Spleen (tissue), 11 donors: ENCODE results near the gene RAP2A. TPM values are rescaled to one million over a fixed set of nuclear protein-coding genes. Genes with fewer than 3 reads are reported as not detected.

Experiments used
- DNase-seq: peaks from one replicate; pipeline ENCODE4 v3.0.0-alpha.2; 2020
- H3K27ac ChIP-seq, 8 donors: fragments of 200-600 bp; sonication (generic) in 7 of 8; 1 replicate in 4 of 8; 2 replicates in 4 of 8; pipeline versions ENCODE4 v1.5.0 to v1.8.0; 2016 to 2021; ENCODE audit warnings: inconsistent platforms in 4 of 8, mild to moderate bottlenecking in 4 of 8, moderate library complexity in 1 of 8
- H3K27me3 ChIP-seq, 7 donors: fragments of 200-600 bp; sonication (generic) in 6 of 7; replicated peaks in 1 of 7; 1 replicate in 4 of 7; 2 replicates in 3 of 7; pipeline versions ENCODE4 v1.5.0 to v1.8.0; 2016 to 2021; ENCODE audit warnings: inconsistent platforms in 3 of 7, mild to moderate bottlenecking in 1 of 7
- H3K36me3 ChIP-seq, 6 donors: fragments of 200-600 bp; sonication (generic) in 5 of 6; 1 replicate in 4 of 6; 2 replicates in 2 of 6; pipeline versions ENCODE4 v1.5.0 to v1.8.0; 2016 to 2021; ENCODE audit warnings: inconsistent platforms in 2 of 6
- H3K4me1 ChIP-seq, 6 donors: fragments of 200-600 bp; sonication (generic) in 5 of 6; 1 replicate in 3 of 6; 2 replicates in 3 of 6; pipeline versions ENCODE4 v1.5.0 to v1.8.0; 2016 to 2021; ENCODE audit warnings: inconsistent platforms in 3 of 6
- H3K4me3 ChIP-seq, 8 donors: fragments of 200-600 bp; sonication (generic) in 7 of 8; 1 replicate in 4 of 8; 2 replicates in 4 of 8; pipeline versions ENCODE4 v1.5.0 to v1.8.0; 2016 to 2021; ENCODE audit warnings: inconsistent platforms in 4 of 8, mild to moderate bottlenecking in 4 of 8, moderate library complexity in 2 of 8
- H3K9me3 ChIP-seq, 8 donors: fragments of 200-600 bp; sonication (generic) in 7 of 8; 1 replicate in 4 of 8; 2 replicates in 4 of 8; pipeline versions ENCODE4 v1.5.0 to v1.8.0; 2016 to 2021; ENCODE audit warnings: inconsistent platforms in 4 of 8
- POLR2A ChIP-seq, 3 donors: fragments of 450-650 bp; IDR thresholded peaks; one replicate each; pipeline ENCODE4 v1.5.1; 2017; ENCODE audit warnings: antibody characterized with exemption in 3 of 3, mild to moderate bottlenecking in 1 of 3
- POLR2AphosphoS5 ChIP-seq, 3 donors: sonication (generic); formaldehyde crosslinking; IDR thresholded peaks; one replicate each; pipeline ENCODE4 v1.5.1; 2017; ENCODE audit warnings: antibody characterized with exemption in 3 of 3
- WGBS, 5 donors: extraction: QIAGEN DNeasy Blood & Tissue Kit in 3 of 5; methylation state at CpG; one replicate each; pipeline versions ENCODE4 v1.1.5 to v1.1.7; 2013 to 2018; 5-methylcytosine and 5-hydroxymethylcytosine counted together
- intact Hi-C: fragments of 100-400 bp; cut with DNase I; formaldehyde crosslinking; loops from one replicate; pipeline ENCODE4 v1.15.0; 2023; ENCODE audit warnings: low total_unique reads
- polyA plus RNA-seq, 3 donors: library from polyadenylated mRNA; stranded (reverse); fragments of 200-250 nt; gene quantifications; one replicate each; pipeline ENCODE4 v1.2.1, GENCODE V29; 2013
- total RNA-seq, 7 donors: library from RNA; depleted of rRNA in 3 of 7; stranded (reverse); fragments of >200 nt in 3 of 7; fragmentation: NEBNext Ultra II Directional in 4 of 7; extraction: Animal tissue kit (Norgen Biotek cat#: 25700) in 4 of 7; gene quantifications; one replicate each; pipeline versions ENCODE4 v1.1.0 to v1.2.1, GENCODE V29; 2016 to 2021
- TF ChIP-seq, protein P1 (sequence below), 11 experiments: fragments of 200-600 bp in 7 of 11; fragments of 450-650 bp in 4 of 11; sonication (generic) in 4 of 11; IDR thresholded peaks in 8 of 11; conservative IDR thresholded peaks in 3 of 11; 1 replicate in 7 of 11; 2 replicates in 4 of 11; pipeline versions ENCODE4 v1.4.0 to v1.8.0; 2016 to 2021; ENCODE audit warnings: antibody characterized with exemption in 11 of 11, inconsistent platforms in 4 of 11, mild to moderate bottlenecking in 1 of 11
- donor health status: healthy with polysubstance abuse.
- donor health status: DM: no; HTN: no; CAD: no; lungs with moderate emphysema.
- donor health status: DM: no; HTN: no; CAD: no.
- donor health status: Bipolar disorder and iron deficiency.
- donor health status: healthy.
- donor health status: DM: no; HTN: no; CAD: no.
- donor health status: DM: yes; HTN: yes; CAD: no.

RAP2A gene
- total and polyA plus RNA-seq, 10 donors = 5.2 to 39.0 (median 29.8) TPM

DNA sequence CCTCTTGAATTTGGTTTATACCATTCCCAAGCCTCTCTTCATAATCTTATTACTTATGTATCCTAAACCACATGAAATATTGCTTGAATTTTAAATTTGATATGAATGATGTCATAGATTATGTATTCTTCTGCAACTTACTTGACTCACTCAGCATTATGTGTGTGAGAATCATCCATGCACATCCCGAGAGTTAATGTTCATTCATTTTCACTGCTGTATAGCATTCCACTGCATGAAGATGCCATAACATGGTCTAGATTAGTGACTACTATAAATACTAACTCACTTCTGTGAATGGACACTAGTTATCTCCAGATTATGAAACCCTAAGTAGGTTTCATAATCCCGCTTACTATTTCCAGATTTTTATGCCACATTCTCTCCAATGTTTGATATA, 25.0 kb upstream of the RAP2A start:
- H3K9me3 ChIP-seq = no peaks in the 10 kb centered on the region
- no peak overlapping the region for H3K27ac ChIP-seq
- H3K27me3 ChIP-seq = no peaks in the 10 kb centered on the region
- H3K4me1 ChIP-seq = peaks cover 0 to 5% (median 0%) of the 10 kb centered on the region in 6 donors
- intact Hi-C loops = no loop called here
- 93 to 98% (median 96%) methylated on average over 2 of the region's 2 CpGs for WGBS, 5 donors
- DNase-seq = no peak
- TF ChIP-seq POLR2AphosphoS5 (IDR thresholded peaks at IDR 0.05) (no peak), POLR2A (IDR thresholded peaks at IDR 0.05) (no peak)
- TF ChIP-seq, protein P1, sequence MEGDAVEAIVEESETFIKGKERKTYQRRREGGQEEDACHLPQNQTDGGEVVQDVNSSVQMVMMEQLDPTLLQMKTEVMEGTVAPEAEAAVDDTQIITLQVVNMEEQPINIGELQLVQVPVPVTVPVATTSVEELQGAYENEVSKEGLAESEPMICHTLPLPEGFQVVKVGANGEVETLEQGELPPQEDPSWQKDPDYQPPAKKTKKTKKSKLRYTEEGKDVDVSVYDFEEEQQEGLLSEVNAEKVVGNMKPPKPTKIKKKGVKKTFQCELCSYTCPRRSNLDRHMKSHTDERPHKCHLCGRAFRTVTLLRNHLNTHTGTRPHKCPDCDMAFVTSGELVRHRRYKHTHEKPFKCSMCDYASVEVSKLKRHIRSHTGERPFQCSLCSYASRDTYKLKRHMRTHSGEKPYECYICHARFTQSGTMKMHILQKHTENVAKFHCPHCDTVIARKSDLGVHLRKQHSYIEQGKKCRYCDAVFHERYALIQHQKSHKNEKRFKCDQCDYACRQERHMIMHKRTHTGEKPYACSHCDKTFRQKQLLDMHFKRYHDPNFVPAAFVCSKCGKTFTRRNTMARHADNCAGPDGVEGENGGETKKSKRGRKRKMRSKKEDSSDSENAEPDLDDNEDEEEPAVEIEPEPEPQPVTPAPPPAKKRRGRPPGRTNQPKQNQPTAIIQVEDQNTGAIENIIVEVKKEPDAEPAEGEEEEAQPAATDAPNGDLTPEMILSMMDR (IDR thresholded peaks at IDR 0.05 in 8 of 11, conservative IDR thresholded peaks at IDR 0.05 in 3 of 11) = no peak
- H3K4me3 ChIP-seq = no peak overlapping the region
- no peaks in the 10 kb centered on the region for H3K36me3 ChIP-seq

DNA sequence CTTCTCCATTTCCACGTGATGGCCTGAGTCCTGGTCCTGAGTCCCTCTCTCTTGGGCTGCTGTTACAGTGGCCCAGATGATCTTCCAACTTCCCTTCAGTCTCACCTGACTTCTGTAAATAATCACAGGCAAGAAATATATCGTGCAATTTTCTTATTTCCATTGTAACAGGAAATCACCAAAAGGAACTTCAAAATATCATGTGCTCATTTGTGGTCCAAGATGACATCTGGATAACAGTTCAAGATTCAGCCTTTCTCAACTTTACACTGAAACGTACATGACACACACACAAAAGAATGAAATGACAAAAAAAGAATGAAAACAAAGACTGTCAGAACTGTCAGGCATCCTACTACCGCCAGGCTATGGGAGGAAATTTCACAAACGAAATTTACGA, 22.0 kb upstream of the RAP2A start:
- Histone ChIP-seq H3K27me3 (no peaks in the 10 kb centered on the region), H3K9me3 (no peaks in the 10 kb centered on the region), H3K4me3 (no peak overlapping the region), H3K36me3 (no peaks in the 10 kb centered on the region), H3K27ac (no peak overlapping the region), H3K4me1 (peaks cover 0 to 6% (median 0%) of the 10 kb centered on the region in 6 donors)
- TF ChIP-seq, protein P1 (IDR thresholded peaks at IDR 0.05 in 8 of 11, conservative IDR thresholded peaks at IDR 0.05 in 3 of 11) = no peak
- TF ChIP-seq POLR2AphosphoS5 (IDR thresholded peaks at IDR 0.05) (no peak), POLR2A (IDR thresholded peaks at IDR 0.05) (no peak)
- intact Hi-C loops = no loop called here
- WGBS, 5 donors = 70 to 76% (median 73%) methylated on average over 6 of the region's 6 CpGs
- DNase-seq = no peak

DNA sequence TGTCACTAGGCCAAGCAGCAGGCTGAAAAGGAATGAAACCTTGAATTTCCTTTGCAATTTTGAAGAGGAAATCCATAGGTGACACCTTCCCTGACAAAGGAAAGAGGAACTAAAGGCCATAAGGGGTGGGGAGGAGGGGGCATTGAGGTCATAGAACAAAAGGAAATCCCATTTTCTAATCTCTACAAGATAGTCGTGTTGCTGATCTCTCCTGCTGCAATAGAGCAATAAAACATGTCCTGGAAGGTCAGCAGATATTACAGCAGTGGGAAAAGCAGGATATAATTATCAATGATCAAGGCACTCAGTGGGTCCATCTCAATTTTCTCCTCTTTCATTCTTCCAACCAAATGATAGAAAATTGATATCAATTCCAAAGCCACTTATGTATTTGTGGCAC, 20.3 kb upstream of the RAP2A start:
- WGBS, 5 donors = 7 to 13% (median 12%) methylated on average over 1 of the region's 1 CpG
- H3K27me3 ChIP-seq = no peaks in the 10 kb centered on the region
- no peaks in the 10 kb centered on the region for H3K9me3 ChIP-seq
- intact Hi-C loops = no loop called here
- no peaks in the 10 kb centered on the region for H3K36me3 ChIP-seq
- no peak overlapping the region for H3K27ac ChIP-seq
- no peak for DNase-seq
- H3K4me1 ChIP-seq = peaks cover 0 to 6% (median 0%) of the 10 kb centered on the region in 6 donors
- H3K4me3 ChIP-seq = no peak overlapping the region
- no peak for TF ChIP-seq POLR2AphosphoS5 (IDR thresholded peaks at IDR 0.05)
- TF ChIP-seq POLR2A (IDR thresholded peaks at IDR 0.05) = no peak
- TF ChIP-seq, protein P1 (IDR thresholded peaks at IDR 0.05 in 8 of 11, conservative IDR thresholded peaks at IDR 0.05 in 3 of 11) = no peak

DNA sequence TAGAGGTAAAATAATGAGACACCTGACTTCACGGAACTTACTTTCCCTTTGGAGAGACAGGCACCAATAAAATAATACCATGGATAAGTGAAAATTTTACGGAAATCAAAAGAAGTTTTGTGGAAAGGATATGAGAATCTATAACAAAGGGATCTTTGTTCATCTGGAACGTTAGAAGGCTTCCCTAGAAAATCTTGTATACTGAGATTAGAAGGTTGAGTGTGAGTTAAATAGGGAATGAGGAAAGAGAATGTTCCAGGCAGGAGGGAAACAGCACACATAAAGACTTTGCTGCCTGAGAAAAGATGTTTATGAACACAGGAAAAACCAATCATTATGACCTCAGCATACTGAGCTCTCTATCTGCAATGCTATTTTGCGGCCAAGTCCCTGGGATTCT, 19.6 kb upstream of the RAP2A start:
- intact Hi-C loops = no loop called here
- DNase-seq = no peak
- Histone ChIP-seq H3K4me1 (peaks cover 0 to 6% (median 0%) of the 10 kb centered on the region in 6 donors), H3K27me3 (no peaks in the 10 kb centered on the region), H3K4me3 (no peak overlapping the region), H3K36me3 (no peaks in the 10 kb centered on the region), H3K9me3 (no peaks in the 10 kb centered on the region), H3K27ac (no peak overlapping the region)
- TF ChIP-seq, protein P1 (IDR thresholded peaks at IDR 0.05 in 8 of 11, conservative IDR thresholded peaks at IDR 0.05 in 3 of 11) = no peak
- TF ChIP-seq POLR2A (IDR thresholded peaks at IDR 0.05) (no peak), POLR2AphosphoS5 (IDR thresholded peaks at IDR 0.05) (no peak)
- WGBS, 5 donors = 77 to 82% (median 80%) methylated on average over 4 of the region's 4 CpGs
